ENCODE data around the gene RNF207.

RNF207 gene

DNA sequence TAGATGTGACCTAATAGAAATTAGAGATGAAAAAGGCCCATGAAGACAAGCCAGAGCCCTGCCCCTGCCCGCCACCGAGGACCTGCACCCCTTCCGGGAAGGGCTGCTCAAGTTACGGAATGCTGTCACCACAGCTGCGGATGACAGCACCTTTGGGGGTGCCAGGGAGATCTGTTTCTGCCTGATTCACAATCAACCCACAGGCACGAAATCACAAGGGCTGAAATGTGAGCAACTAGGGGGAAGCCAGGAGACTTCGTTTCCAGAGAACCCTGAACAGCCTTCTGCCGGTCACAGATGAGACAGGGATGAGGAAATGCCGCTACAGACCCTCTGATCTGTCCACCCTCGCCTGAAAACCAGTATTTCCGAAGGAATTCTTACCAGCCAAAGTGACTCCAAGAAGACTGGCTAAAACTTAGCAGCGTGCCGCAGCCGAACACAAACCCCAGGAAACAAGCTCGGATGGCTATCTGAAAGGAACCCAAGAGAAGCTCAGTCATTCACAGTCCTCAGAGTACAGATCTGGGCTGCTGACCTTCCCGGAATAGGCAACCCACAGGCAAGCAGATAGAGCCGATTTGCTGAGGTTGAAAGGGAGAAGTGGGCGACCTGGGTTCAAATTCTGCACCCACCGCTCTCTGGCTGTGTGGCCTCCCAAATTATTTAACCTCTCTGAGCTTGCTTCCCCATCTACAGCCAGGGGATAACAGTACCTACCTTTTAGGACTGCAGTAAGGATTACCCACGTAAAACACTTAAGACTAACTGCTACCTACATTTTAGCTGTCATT is 28.8 kb downstream of the RNF207 start:
- DNase-seq: no peak

DNA sequence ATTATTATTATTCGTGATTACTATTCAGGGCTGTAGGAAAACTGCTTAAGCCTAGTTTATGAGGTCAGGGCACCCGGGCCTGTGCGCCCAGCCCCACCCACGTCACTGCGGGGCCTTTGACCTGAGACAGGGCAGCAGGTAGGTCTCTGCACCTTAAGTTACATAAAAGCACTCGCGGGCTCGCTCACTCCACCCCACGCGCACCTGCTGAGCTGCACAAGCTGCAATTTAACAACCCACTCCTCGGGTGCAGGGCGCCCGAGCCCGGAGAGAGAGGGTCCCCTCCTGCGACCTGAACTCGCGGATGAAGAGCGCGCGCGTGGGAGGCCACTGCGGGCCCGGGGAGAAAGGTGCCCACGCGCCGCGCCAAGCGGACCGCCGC is 29.4 kb downstream of the RNF207 start:
- DNase-seq: no peak

DNA sequence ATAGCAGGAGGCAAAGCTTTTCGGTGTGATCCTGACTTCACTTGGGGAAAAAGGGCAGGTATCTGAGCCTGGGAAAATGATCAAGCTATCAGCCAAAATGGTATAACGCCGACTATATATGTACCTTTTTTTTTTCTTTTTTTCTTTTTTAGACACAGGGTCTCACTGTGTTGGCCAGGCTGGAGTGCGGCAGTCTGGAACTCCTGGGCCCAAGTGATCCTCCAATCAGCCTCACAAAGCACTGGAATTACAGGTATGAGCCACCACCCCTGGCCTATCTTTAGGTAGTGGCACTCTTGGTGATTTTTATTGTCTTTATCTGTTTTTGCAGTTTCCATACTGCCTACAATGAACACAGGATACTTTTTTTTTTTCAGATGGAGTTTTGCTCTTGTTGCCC is 31.2 kb downstream of the RNF207 start:
- no peak for DNase-seq

DNA sequence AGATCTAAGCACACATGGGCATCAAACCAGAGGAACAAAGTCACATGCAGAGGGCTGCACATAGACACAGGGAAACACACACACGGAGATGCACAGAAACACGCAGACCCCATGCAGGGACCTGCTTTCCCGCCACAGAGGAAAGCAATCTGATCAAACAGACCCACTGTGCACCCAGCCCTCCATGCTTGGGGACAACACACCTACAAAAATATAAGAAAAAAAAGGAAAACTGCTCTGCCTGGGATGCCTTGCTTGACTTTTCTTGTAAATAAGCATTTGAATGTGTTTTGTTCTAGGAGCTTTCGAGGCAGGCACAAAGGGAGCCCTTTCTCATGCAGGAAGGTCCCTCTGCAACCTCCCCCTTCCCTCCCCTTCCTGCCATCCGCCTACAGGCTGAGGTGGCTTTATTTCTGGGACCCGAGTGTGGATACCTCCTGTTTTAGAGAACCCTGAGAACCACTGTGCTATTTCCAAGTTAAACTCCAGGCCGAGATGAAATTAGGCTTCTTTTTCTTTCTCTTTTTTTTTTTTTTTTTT is 33.4 kb downstream of the RNF207 start:
- DNase-seq: no peak

DNA sequence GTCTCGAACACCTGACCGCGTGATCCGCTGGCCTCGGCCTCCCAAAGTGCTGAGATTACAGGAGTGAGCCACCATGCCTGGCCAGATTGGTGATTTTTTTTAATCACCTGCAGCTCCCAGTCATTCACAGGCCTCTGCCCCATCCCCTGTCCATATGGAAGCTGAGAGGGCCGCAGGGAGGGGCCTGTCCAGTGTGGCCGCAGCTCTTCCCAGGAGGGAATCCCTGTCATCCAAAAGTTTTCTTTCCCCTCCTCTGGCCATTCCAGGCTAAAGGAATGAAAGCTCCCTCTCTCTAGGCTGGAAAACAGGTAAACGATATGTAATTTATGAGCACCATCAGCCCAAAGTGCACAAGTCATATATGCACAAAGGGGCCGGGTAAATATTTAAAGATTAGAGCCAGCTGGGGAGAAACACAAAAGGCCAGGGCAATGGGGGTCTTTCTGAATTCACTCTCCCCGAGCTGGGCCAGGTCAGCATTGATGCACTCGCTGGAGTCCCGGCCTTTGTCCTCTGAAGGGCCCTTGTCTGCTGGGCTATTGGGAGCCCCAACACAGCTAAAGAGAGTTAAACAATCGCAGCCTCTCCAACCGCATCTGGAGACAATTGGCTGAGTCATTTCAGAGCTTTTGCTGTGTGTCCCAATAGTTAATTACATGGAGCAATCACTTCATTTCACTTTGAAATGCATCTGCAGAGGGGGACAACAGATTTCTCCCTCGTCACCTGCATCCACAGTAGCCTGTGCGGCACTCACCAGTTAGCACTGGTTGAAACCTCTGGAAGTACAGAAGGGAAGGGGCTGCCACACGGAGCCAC is 34.2 kb downstream of the RNF207 start:
- DNase-seq: no peak

DNA sequence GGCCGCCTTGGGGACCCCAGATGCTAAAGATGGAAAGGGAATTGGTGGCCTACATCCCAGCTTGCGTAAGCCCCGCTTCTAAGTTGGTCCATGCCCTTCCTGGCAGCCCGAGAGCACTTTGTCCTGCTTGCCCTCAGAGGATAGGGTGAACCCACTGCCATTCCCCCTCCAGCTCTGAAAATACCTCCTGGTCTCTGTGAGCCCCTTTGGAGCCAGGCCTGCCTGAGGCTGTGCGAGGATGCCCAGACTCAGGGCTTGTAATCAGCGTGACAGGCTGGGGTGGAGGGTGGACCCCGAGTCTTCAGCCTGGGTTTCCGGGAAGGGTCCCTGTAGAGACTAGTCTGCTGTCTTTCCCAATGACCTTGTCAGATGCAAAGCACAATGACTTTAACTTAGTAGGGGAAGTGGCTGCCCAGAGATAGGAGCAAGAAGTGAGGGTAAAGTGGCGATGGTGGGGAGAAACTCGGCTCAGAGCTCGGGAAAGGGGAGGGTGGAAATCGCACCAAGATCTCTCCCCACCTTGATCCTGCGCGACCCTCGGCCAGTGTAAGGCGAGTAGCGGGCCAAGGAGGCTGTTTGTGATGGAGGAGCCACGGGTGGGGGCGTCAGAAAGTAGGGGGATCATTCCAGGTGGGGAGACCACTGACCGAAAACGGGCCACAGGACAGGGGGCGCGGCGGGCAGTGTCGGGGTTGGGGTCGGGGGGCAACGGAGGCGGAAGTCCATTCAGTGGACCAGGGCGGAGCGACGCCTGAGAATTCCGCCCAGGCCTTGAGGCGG is 35.4 kb downstream of the RNF207 start:
- DNase-seq: no peak

DNA sequence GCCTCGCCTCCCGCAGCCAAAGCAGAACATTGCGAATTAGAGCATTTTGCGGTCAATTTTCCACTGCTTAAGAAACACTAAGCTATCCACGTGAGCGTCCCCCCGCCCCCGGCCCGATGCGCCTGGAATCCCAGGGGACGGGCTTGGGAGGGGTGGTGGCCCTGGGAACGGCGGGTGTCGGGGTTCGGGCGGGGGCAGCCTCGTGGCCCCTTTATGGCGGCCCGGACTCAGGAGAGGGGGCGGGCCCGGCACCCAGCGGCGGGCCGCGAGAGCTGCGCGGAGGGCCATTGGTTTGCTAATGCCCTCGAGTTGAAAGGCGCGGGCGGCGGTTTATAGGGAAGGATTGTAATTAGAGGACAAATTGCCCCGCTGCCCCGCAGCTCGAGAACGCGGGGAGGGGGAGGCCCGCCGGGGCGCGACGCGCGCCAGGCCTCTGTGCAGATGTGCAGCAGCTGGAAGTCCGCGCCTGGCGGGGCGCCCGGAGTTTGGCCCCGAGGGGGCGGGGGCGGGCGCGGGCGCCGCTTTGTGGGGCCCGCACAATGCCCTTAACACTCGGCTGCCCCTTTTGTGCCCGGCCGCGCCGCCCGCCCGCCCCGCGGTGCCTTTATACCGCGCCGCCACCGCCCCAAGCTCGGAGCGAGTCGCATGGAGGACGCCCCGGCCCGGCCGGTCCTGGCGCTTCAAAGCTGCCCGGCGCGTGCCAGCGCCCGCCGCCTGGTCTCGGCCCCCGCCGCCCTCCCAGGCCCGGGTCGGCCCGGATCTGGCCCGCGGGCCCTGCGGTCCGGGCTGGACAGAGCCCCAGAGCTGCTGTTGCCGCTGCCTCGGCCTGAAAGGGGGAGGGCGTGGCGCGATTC is 36.2 kb downstream of the RNF207 start:
- peak in 1 of 4 experiments; percentile 44 for DNase-seq

DNA sequence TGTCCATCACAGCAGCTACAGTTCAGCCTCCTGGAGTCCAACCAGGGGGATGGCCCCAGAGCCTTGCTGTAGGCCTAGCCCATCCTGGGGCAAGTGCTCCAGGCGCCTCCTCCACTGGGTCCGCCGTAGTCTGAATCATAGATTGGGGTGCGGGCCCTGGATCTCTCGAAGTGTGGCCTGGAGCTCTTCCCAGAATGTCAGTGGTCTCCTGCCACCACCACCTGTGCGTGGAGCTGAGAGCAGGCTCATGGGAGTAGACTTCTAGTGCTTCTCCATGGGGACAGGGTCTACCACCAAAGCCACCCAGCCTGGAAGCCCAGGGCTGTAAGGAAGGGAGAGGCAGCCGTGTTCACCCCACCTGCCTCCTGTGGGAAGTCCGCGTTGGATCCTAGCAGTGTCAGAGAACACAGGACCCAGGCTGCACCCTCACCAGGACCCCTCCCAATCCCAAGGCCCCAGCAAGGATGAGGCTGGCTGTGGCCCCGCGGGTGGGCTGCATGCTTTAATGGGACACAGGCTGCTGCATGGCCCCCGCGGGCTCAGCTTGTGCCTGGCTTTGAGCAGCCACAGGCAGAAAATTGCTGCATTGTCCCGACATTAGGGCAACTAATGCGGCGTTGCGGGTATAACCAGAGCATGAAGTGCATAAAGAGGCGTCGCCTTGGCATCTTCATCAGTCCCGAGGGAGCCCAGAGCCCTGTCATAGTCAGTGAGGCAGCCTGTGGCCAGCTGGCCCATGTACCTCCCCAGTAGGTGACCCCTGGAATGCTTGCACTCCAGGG is 37.3 kb downstream of the RNF207 start:
- DNase-seq: no peak

DNA sequence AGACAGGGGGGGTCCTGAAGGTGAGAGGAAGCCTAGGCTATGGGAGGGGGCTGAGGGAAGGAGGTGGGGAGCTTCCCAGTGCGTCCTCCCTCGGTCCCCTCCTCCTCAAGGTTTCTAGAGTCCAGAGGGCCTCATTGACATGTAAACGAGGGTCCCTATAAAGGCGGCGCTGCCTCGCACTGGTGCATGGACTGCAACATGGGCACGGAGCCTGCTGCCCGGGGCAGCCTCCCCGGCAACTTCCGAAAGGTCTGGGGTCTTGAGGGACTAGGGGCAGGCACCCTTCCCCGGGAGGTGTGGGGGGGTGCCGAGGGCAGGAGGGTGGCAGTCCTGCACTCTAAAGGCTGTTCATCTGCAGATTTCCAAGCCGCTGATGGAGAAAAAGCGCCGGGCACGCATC is 38.1 kb downstream of the RNF207 start, which contains the start of gene HES3:
Gene HES3, plus strand, starts transcription at position 187 of the 400 bp plus-strand sequence. Its CDS starts 187 bp downstream, at position 374.
- no peak for DNase-seq

DNA sequence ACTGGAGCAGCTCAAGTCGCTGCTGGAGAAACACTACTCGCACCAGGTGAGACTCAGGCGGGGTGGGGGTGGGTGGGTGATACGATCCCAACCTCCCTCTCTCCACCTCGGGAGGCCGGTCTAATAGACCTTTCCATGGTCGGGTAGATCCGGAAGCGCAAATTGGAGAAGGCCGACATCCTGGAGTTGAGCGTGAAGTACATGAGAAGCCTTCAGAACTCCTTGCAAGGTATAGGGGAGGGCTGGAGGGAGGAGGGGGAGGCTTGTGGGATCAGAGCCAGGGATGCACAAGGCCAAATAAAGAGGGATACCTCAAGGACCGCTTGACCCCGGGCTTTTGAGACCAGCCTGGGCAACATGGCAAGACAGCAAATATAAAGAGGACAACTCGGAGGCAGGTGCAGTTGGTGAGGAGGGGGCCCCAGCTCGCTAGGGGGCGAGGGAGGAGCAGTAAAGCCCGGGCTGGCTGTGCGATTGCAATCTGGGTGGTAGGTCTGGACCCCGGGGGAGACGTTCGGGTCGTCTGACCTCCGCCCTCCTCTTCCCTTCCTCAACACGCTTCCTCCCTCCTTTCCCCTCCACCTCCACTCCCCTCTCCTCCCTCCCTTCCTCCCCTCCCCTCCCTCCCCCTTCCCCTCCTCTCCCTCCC is 38.6 kb downstream of the RNF207 start:
- DNase-seq: no peak

DNA sequence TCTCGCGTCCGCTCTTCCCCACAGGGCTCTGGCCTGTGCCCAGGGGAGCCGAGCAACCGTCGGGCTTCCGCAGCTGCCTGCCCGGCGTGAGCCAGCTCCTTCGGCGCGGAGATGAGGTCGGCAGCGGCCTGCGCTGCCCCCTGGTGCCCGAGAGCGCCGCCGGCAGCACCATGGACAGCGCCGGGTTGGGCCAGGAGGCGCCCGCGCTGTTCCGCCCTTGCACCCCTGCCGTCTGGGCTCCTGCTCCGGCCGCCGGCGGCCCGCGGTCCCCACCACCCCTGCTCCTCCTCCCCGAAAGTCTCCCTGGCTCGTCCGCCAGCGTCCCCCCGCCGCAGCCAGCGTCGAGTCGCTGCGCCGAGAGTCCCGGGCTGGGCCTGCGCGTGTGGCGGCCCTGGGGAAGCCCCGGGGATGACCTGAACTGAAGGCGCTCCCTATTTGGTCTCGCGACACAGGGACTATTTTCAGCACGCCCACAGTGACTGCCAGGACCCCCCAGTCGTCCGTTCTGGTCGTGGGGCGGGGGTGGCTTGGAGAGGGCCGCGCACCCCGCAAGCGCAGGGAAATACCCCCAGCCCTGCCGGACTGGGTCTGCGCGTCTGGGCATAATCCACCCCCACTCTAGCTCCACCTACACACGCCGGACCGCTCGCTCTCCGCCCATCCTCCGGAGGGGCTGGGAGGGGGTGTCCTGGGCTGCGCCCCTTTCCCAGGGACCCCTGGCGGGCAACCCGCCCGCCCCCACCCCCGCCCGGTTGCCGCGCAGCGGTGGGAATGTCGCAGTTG is 39.4 kb downstream of the RNF207 start:
- DNase-seq: peak; percentile 88 to 95 (median 94)

DNA sequence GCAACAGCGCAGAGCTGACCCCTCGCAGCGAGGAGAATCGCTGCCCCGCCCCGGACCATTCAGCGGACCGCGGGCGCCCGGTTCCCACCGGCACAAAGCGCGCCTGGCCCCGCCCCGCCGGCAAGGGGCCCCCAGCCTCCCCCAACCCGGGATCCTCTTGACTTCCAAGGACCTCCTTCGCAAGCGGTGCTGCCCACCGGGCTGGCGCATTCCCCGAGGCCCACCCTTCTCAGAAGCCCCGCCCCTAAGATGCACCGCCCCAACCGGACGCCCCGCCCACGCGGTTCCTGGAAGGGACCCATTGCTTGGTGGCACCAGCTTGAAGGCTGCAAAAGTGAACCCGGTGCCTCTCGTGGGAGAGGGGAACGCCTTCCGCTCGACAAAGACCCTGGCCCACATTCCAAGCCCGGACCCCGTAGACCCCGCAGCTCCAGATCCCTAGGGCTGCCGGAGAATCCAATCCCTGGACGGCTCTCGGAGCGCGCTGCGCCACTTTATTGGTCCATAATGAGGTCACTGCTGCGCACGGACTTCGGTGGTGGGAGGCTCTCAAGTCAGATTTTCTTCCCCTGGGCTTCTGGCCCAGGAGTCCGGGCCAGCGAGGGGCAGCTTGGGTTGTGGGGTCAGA is 40.1 kb downstream of the RNF207 start:
- peak in 2 of 4 experiments; percentile 48 to 57 for DNase-seq

DNA sequence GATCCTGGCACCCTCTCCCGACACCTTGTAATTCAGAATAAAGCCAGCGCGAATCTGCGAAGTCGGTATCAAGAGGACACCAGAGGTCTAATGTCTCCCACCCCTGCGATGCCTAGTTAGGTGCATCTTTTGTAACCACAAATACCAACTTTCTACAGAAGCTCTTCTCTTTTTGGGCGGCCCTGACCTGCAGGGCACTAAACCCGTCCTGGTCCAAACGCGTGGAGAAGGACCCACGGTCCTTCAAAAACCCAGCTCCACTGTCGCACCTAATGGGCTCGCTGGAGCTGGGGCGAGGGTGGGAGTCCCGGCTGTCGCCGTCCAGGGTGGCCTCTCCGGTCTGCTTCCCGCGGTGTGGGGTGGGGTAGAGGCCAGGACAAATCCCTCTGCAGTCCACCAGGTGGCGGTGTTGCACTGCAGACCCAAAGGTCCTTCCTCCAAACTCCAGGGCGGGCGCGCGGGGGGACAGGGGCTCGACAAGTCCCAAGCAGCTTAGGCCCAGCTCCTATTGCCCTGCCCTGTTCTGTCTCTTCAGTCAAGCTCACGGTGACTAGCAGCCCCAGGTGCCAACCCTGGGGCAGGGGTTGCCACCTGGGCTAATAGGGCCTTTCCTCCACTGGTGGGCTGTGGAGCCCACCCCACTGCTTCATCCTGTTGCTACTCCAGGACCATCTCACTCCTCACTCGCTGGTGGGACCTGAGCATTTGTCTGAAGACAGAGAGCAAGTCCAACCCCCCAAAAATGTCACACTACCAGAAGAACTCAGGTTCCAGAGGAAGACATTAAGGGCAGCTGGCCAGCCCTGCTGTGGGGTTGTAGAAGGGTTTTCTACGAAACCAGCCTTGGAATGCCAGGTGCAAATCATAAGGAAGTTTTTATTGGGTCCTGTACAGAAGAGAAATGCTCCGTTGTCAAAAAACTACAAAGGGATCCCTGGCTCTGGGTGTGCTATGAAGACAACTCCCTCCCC is 40.9 kb downstream of the RNF207 start:
- DNase-seq: peak; percentile 76 to 88 (median 83)

DNA sequence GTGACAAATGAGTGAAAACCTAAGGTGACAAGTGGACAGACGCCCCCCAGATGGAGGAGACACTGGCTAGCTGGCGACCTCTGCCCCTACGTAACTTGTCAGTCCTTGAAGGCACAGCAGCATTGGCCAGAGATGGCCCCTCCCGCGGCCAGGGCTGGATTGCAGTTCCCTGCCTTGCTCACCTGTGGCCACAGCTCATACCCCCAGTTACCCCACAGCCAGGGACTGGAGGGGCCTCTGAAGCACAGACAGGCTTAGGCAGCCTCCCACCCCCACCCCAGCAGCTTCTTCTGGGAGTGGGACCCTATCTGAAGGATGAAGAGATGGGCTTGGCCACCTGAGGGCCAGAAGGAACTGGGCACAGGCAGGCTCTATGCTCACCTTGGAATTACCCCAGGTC is 41.7 kb downstream of the RNF207 start:
- DNase-seq: no peak

DNA sequence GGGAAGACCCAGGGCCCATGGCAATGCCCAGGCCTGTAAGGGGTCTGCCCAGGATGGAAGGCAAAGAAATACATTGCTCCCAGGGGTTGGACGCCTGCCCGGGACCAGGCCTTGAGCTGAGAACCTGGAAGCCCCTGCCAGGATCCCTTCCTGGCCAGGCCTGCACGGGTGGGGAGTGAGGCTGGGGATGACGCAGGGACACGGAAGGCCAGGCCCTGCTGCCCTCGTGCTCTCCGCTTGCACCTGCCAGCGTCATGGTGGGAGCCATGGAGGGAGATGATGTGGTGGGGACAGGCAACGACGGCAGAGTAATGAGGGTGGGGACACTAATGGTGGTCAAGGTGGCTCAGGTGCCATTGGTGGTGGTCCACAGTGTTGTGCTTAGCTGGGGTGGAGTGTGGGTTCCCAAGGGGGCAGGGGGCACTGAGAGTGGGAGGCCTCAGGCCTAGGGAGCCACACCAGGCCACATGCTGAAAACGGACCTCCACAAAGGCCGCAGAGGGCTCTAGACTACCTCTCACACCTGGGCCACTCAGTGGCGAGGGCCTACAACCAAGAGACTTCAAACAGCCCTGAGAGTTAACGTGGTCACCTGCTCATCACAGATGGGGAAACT is 42.4 kb downstream of the RNF207 start:
- DNase-seq: peak in 1 of 4 experiments; percentile 1

DNA sequence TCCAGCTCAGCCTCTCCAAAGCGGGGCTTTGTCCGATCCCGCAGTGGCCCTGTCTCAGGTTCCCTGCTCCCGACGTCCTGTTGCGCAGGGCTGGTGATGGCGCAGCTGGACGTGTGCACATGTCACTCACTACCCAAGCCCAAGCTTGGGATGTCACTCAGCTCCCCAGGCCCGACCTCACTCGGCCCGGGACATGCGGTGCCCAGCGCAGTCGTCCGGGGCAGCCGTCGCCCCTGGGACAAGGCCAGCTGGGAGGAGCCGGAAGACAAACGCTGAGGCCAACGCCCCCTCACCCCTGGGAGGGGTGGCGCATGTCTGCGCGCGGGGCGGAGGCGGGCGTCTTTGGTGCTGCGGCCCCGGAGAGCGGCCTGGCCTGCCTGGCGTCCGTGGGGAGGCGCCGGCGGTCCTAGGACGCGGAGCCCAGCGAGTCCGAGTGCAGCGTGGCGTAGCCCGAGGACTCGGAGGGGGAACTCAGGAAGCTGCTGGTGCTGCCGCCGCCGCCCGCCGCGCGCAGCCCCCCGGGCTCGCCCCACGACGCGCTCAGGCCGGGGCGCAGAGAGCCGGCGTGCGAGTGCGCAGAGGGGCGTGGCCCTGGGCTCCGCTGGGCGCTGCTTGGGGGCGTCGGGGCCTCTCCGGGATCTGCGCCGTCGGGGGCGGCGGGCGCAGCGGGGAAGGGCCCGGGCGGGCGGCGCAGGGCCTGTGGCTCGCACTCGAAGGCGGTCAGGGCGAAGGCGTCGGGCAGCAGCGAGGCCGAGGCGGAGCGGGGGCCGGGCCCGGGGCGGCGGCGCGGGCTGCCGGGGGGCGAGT is 43.2 kb downstream of the RNF207 start:
- DNase-seq: peak; percentile 20 to 48 (median 37)

Measured in suppressor macrophage (primary cell).